ENCODE data around the gene HORMAD1.

DNA sequence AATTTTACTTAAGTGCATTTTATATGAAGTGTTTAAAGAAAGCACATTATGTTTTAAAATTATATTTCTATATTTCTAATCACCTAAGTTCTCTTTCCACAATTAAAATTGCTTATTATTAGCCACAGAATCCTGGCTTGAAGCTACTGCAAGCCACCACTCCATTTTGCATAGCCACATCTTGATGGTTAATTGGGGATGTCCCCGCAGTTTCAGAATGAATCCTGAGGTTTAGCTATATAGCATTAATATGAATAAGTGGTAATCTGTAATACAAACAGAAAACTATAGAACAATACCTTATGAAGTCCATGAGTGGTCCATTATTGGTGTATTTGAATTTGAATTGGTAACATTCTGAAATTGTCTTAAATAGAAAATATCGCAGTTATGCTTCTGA is 12.1 kb downstream of the HORMAD1 start:
- TF ChIP-seq, protein P1, sequence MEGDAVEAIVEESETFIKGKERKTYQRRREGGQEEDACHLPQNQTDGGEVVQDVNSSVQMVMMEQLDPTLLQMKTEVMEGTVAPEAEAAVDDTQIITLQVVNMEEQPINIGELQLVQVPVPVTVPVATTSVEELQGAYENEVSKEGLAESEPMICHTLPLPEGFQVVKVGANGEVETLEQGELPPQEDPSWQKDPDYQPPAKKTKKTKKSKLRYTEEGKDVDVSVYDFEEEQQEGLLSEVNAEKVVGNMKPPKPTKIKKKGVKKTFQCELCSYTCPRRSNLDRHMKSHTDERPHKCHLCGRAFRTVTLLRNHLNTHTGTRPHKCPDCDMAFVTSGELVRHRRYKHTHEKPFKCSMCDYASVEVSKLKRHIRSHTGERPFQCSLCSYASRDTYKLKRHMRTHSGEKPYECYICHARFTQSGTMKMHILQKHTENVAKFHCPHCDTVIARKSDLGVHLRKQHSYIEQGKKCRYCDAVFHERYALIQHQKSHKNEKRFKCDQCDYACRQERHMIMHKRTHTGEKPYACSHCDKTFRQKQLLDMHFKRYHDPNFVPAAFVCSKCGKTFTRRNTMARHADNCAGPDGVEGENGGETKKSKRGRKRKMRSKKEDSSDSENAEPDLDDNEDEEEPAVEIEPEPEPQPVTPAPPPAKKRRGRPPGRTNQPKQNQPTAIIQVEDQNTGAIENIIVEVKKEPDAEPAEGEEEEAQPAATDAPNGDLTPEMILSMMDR (conservative IDR thresholded peaks at IDR 0.05; ENCODE audit: low read length), result no peak
- no peak for TF ChIP-seq EZH2phosphoT487 (IDR thresholded peaks at IDR 0.05; ENCODE audit: borderline replicate concordance, low read depth, low read length)

All from OCI-LY7 (cell line).